Right forelimb (tissue), 1 donor: ENCODE measurements around the gene RCBTB2.
"Not testable (repeated sequence)": the region's sequence is repeated elsewhere in the genome, so short reads cannot be mapped to it uniquely, and the experiment has no call there.

Experiments
- DNase-seq: peaks from one replicate; pipeline ENCODE4 v3.0.0-alpha.2; 2018

Gene RCBTB2

GRCh38 chr13:48492470-48493065 is 40.3 kb downstream of the RCBTB2 start:
- peak; percentile 63 for DNase-seq

- no peak for DNase-seq
These were observed 40.8 kb downstream of the RCBTB2 start for GRCh38 chr13:48492096-48492440.

GRCh38 chr13:48491423-48492095 is 41.3 kb downstream of the RCBTB2 start:
- no peak for DNase-seq

- no peak for DNase-seq
These were observed 42.6 kb downstream of the RCBTB2 start for GRCh38 chr13:48490241-48490640.

- no peak for DNase-seq
These were observed 43.2 kb downstream of the RCBTB2 start for GRCh38 chr13:48489666-48490065.

- DNase-seq, result no peak
These were observed 43.9 kb downstream of the RCBTB2 start for GRCh38 chr13:48488995-48489394.

GRCh38 chr13:48487968-48488367 is 44.9 kb downstream of the RCBTB2 start:
- DNase-seq, result no peak

- DNase-seq, result no peak
These were observed 46.0 kb downstream of the RCBTB2 start for GRCh38 chr13:48486836-48487235.

GRCh38 chr13:48486362-48486761 is 46.5 kb downstream of the RCBTB2 start:
- no peak for DNase-seq

- DNase-seq, result no peak
These were observed 47.4 kb downstream of the RCBTB2 start for GRCh38 chr13:48485432-48485831.

GRCh38 chr13:48483575-48483974 is 49.3 kb downstream of the RCBTB2 start:
- DNase-seq, result no peak

- no peak for DNase-seq
These were observed 54.5 kb downstream of the RCBTB2 start for GRCh38 chr13:48478391-48478790.

GRCh38 chr13:48477191-48477855 is 55.6 kb downstream of the RCBTB2 start:
- DNase-seq, result no peak

- DNase-seq, result no peak
These were observed 56.2 kb downstream of the RCBTB2 start for GRCh38 chr13:48476686-48477085.

- DNase-seq, result no peak
These were observed 56.7 kb downstream of the RCBTB2 start for GRCh38 chr13:48476215-48476614.

GRCh38 chr13:48475230-48475629 is 57.6 kb downstream of the RCBTB2 start:
- DNase-seq, result no peak

GRCh38 chr13:48457578-48458242 is 75.2 kb downstream of the RCBTB2 start:
- no peak for DNase-seq

GRCh38 chr13:48456546-48456945 is 76.3 kb downstream of the RCBTB2 start:
- no peak for DNase-seq

GRCh38 chr13:48451196-48451595 is 81.7 kb downstream of the RCBTB2 start:
- DNase-seq, result not testable (repeated sequence)

GRCh38 chr13:48449656-48450055 is 83.2 kb downstream of the RCBTB2 start:
- no peak for DNase-seq

GRCh38 chr13:48448959-48449614 is 83.8 kb downstream of the RCBTB2 start:
- no peak for DNase-seq

GRCh38 chr13:48448285-48448958 is 84.5 kb downstream of the RCBTB2 start:
- DNase-seq, result no peak

- DNase-seq, result no peak
These were observed 86.4 kb downstream of the RCBTB2 start for GRCh38 chr13:48446464-48446863.
